HFF-Myc (cell line): Measurements from ENCODE around the gene LRRC55.
"Not testable (repeated sequence)": the region's sequence is repeated elsewhere in the genome, so short reads cannot be mapped to it uniquely, and the experiment has no call there.

Experiments used
- DNase-seq: peaks from one replicate; pipeline ENCODE4 v3.0.0-alpha.2; 2011; ENCODE audit warnings: low read depth; ENCODE audit errors: extremely low read depth
- H3K4me3 ChIP-seq: replicated peaks from 2 replicates; pipeline ENCODE4 v1.5.1; 2011; ENCODE audit warnings: low read depth, mild to moderate bottlenecking, control low read depth, low read length
- TF ChIP-seq, protein P1 (sequence below): IDR thresholded peaks from 2 replicates; pipeline ENCODE4 v1.5.1; 2012; ENCODE audit warnings: mild to moderate bottlenecking, low read depth, low read length, control low read depth; ENCODE audit errors: missing control alignments

LRRC55 gene

DNA sequence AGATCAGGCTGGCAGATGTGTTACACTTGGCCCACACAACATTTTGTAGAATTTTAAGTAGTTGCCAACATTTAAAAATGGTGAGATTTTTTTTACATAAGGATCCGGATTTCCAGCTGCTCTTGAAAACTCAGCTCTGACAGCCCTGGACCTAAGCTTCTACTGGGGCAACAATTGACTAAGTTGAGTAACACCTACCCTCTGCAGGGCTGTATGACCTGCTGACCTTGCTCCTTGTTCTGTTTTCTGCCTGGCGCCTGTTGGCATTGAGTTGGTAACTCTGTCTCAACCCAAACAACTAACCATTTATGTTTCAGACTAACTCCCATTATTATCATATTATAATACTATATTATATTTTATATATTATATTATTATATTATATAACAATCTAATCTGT lies 21.1 kb upstream of the LRRC55 start:
- no peak overlapping the region for H3K4me3 ChIP-seq
- TF ChIP-seq, protein P1, sequence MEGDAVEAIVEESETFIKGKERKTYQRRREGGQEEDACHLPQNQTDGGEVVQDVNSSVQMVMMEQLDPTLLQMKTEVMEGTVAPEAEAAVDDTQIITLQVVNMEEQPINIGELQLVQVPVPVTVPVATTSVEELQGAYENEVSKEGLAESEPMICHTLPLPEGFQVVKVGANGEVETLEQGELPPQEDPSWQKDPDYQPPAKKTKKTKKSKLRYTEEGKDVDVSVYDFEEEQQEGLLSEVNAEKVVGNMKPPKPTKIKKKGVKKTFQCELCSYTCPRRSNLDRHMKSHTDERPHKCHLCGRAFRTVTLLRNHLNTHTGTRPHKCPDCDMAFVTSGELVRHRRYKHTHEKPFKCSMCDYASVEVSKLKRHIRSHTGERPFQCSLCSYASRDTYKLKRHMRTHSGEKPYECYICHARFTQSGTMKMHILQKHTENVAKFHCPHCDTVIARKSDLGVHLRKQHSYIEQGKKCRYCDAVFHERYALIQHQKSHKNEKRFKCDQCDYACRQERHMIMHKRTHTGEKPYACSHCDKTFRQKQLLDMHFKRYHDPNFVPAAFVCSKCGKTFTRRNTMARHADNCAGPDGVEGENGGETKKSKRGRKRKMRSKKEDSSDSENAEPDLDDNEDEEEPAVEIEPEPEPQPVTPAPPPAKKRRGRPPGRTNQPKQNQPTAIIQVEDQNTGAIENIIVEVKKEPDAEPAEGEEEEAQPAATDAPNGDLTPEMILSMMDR = no peak
- no peak for DNase-seq

DNA sequence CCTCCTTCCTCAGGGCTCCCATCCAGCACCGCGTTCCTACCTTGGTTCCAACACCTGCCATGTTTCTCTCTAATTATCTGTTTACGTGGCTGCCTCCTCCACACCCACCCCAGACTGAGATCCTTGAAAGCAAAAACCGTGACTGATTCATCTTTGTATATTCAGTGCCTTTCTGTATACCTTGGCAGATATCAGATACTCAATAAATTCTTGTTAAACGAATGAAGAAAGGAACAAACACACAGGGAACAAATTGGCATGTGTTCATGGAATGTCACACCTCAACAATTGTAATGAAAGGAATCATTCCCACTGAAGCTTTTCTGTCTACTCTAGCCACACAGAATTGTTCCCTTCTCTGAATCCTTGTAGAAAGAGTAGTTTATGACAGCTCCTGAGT lies 20.4 kb upstream of the LRRC55 start:
- TF ChIP-seq, protein P1 = no peak
- no peak overlapping the region for H3K4me3 ChIP-seq
- DNase-seq = no peak

DNA sequence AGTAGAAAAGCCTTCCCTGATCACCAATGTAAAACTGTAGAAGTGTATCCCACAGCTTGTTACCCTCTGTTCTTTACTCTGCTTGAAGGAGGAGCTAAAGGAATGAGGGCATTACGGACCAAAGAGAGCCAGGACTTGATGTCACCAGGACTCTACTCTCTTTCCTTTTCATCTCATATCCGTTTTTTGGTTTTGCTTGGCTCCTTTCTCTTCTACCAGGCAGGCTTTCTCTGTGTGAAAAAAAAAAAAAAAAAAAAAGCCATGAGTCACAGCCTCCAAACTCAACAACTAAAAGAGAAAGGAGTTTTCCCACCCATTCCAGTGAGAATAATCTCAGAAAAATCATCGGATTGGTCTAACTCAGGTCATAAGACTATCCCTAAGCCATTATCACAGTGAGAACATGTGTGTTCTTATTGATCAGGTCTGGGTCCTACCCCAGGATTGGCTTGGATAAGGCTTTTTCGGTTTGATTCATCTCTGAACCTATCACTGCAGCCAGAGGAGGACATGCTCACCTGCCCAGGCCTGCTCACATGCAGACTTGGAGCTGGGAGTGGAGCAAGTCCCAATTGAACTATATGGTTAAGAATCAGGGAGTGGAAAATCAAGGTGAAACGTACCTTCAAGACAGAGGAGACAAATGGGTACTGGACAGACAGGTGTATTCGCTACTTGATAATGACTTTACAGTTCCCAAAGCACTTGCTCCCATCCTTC lies 19.4 kb upstream of the LRRC55 start:
- TF ChIP-seq, protein P1 = no peak
- no peak for DNase-seq
- H3K4me3 ChIP-seq = no peak overlapping the region

DNA sequence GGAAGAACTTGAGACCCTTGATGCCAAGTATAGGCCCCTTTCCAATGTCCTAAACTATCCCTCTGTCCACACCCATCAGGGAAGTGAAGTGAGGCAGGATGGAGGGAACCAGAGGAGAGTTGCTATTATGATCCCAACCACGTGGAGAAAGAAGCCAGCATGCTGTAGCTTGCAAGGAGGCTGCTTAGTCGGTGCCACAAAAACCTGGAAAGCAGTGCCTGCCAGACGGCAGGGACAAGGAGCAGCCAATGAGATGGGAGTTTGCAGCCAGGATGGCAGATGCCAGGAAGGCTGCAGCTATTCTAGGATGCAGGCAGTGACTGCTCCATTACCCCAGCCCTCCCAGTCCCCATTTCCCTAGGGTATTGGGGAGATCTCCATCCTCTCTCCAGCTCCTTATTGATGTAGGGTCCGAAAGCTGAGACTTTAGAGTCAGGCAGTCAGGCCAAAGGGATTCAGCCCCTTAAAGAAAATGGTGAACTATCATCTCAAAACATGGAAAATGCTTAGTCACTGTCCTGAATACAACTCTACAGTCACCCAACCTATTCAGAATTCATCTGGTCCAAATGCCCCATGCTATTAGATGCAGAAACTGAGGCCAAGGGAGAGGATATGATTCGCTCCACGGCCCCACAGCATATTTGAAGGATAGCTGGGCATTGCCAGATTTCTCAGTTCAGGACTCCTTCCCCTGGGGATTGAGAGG lies 18.4 kb upstream of the LRRC55 start:
- H3K4me3 ChIP-seq = no peak overlapping the region
- TF ChIP-seq, protein P1 = no peak
- DNase-seq = no peak

DNA sequence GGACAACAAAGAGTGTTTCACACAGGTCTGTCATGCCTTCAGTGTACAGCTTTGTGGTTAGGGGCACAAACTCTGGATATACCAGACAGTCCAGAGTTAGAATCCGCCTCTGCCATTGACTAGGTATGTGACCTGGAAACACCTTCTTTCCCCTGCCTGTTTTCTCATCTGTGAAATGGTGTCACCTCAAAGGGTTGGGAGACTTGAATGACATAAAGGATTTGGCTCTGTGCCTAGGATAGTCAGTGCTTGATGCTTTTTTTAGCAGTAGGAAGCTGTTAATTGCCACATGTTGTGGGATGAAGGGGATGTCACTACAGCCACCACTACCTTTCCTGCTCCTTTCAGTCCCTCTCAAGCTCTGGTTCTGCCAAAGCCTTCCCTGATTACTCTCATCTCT lies 17.4 kb upstream of the LRRC55 start:
- H3K4me3 ChIP-seq = no peak overlapping the region
- TF ChIP-seq, protein P1 = no peak
- DNase-seq = no peak

DNA sequence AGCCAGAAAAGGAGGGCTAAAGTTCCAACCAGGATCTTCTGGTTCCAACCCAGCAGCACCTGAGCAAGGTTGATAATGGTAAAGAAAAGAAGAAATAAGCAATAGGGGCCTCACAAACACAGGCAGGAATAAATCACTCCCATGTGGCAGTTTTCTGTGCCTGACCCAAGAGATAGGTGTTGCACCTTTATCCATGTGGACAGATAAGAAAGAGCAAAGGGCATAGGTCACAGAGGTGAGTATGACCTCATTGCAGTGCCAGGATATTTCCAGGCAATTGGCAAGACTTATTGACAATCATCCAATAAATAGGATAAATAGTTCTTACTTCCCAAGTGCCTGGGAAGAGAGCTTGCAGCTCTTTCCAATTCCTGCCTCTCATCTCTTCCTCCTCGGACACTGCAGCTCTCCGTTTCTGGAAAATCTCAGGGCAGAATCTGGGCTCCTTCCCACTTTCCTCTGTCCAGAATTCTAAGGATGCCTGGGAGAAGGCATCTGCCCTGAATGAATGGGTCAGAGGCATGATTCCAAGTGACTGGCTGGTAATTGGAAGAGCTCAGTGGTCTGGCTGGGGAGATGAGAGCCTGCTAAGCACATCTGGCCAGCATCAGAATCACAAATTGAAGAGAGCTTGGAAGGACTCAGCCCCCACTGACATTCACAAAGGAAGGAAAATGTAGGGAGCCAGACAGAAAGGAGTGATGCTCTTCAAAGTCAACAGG lies 14.5 kb upstream of the LRRC55 start:
- H3K4me3 ChIP-seq = no peak overlapping the region
- DNase-seq = no peak
- TF ChIP-seq, protein P1 = no peak

DNA sequence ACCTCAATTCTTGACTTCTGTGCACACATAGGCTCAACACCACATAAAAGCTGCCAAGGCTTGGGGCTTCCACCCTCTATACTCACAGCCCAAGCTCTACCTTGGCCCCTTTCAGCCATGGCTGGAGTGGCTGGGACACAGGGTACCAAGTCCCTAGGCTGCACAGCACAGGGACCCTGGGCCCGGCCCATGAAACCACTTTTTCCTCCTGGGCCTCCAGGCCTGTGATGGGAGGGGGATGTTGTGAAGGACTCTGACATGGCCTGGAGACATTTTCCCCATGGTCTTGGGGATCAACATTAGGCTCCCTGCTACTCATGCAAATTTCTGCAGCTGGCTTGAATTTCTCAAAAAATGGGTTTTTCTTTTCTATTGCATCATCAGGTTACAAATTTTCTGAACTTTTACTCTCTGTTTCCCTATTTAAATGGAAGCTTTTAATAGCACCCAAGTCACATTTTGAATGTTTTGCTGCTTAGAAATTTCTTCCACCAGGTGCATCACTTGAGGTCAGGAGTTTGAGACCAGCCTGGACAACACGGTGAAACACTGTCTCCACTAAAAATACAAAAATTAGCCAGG lies 11.9 kb upstream of the LRRC55 start:
- H3K4me3 ChIP-seq, DNase-seq: not testable (repeated sequence)
